ENCODE measurements around the gene KRTAP5-3.

Gene KRTAP5-3

DNA sequence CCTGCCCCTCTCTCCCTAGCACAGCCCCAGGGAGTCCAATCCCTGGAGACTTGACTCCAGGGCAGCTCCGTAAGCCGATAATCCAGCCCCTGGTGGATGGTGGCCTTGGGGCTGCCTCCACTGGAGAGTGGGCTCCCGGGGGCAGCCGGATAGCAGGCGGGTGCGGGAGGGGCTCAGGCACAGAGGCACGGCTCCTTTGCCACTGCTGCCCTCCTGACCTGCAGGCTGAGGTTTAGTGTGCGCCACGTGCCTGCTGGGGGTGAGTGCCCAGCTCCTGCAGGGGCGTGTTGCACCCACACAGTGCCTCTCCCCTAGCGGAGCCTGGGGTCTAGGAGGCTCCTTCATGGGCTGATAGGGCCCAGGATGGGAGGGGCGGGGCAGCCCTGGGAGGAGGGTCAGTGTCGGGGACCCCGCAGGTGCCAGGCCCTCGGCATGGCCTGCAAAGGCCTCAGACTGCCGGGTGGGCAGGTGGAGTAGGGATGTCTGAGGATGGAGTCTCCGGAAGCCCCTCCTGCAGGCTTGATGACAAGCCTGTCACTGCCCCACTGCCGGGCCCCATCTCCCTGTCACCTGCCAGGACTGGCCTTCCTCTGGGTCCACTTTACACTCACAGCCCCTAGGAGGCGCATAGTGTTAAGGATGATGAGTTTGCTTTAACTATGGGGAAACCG is 41.7 kb downstream of the KRTAP5-3 start:
- TF ChIP-seq TAF1 (IDR thresholded peaks at IDR 0.05; ENCODE audit: borderline replicate concordance, insufficient read depth, low read length): no peak
- no peak for TF ChIP-seq FOXP2 (optimal IDR thresholded peaks at IDR 0.05; ENCODE audit: borderline replicate concordance, extremely low read depth, extremely low read length, insufficient read depth)

DNA sequence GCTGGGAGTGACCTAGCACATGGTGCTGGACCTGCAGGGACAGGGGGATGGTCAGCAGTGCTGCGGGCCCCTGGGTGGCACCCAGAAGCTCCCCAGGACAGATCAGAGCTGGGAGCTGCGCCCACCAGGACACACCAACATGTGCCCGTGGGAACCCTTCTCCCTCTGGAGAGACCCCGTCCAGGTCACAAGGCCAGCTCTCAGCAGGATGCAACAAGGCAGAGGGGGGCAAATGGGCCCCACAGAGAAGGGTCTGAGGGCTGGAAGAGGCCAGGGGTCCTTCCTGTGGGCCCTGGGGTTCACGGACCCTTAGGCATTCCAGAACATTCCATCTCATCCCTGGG is 42.4 kb downstream of the KRTAP5-3 start:
- TF ChIP-seq TAF1 (IDR thresholded peaks at IDR 0.05; ENCODE audit: borderline replicate concordance, insufficient read depth, low read length) (no peak), SIN3A (IDR thresholded peaks at IDR 0.05; ENCODE audit: borderline replicate concordance, insufficient read depth, low read length) (no peak), FOXP2 (optimal IDR thresholded peaks at IDR 0.05; ENCODE audit: borderline replicate concordance, extremely low read depth, extremely low read length, insufficient read depth) (no peak), POLR2AphosphoS5 (IDR thresholded peaks at IDR 0.05; ENCODE audit: low read depth, low read length) (no peak)
- TF ChIP-seq, protein P1, sequence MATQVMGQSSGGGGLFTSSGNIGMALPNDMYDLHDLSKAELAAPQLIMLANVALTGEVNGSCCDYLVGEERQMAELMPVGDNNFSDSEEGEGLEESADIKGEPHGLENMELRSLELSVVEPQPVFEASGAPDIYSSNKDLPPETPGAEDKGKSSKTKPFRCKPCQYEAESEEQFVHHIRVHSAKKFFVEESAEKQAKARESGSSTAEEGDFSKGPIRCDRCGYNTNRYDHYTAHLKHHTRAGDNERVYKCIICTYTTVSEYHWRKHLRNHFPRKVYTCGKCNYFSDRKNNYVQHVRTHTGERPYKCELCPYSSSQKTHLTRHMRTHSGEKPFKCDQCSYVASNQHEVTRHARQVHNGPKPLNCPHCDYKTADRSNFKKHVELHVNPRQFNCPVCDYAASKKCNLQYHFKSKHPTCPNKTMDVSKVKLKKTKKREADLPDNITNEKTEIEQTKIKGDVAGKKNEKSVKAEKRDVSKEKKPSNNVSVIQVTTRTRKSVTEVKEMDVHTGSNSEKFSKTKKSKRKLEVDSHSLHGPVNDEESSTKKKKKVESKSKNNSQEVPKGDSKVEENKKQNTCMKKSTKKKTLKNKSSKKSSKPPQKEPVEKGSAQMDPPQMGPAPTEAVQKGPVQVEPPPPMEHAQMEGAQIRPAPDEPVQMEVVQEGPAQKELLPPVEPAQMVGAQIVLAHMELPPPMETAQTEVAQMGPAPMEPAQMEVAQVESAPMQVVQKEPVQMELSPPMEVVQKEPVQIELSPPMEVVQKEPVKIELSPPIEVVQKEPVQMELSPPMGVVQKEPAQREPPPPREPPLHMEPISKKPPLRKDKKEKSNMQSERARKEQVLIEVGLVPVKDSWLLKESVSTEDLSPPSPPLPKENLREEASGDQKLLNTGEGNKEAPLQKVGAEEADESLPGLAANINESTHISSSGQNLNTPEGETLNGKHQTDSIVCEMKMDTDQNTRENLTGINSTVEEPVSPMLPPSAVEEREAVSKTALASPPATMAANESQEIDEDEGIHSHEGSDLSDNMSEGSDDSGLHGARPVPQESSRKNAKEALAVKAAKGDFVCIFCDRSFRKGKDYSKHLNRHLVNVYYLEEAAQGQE (IDR thresholded peaks at IDR 0.05; ENCODE audit: insufficient read depth in 1 of 2, low read depth in 2 of 2, low read length in 2 of 2): no peak

DNA sequence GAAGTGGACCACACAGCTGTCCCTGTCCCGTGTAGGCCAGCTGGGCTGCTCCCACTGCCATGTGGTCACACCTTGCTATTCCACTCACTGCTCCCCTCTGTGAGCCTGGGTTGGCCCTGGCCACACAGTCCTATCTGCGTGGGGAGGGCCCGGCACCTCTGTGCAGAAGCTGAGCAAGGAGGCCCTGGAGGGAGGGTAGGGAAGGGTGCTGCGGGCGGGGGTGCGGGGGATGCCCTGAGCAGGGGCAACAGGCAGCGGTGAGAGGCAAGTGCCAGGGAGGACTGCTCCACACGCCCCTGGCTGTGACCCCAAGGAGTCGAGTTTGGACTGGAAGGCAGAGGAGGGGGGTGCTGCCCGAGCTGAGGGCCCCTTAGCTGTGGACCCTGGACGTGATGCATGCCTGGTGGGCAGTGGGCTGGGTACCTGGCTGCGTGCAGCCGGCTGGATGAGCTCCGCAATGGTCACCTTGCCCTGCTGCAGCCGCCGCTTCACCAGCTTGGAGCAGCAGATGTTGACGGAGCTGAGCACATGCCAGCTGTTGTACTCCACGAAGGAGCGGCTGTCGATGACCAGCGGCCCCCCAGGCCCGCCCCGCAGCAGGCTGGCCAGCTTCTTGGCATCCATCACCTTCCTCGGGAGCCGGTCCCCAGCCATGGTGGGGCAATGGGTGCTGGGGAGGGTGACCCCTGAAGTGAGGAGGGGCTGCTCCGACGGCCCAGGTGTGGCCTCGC is 42.9 kb downstream of the KRTAP5-3 start:
- TF ChIP-seq, protein P1 (IDR thresholded peaks at IDR 0.05; ENCODE audit: insufficient read depth in 1 of 2, low read depth in 2 of 2, low read length in 2 of 2): no peak
- TF ChIP-seq POLR2AphosphoS5 (IDR thresholded peaks at IDR 0.05; ENCODE audit: low read depth, low read length) (no peak), SIN3A (IDR thresholded peaks at IDR 0.05; ENCODE audit: borderline replicate concordance, insufficient read depth, low read length) (no peak), FOXP2 (optimal IDR thresholded peaks at IDR 0.05; ENCODE audit: borderline replicate concordance, extremely low read depth, extremely low read length, insufficient read depth) (no peak), TAF1 (IDR thresholded peaks at IDR 0.05; ENCODE audit: borderline replicate concordance, insufficient read depth, low read length) (no peak)

DNA sequence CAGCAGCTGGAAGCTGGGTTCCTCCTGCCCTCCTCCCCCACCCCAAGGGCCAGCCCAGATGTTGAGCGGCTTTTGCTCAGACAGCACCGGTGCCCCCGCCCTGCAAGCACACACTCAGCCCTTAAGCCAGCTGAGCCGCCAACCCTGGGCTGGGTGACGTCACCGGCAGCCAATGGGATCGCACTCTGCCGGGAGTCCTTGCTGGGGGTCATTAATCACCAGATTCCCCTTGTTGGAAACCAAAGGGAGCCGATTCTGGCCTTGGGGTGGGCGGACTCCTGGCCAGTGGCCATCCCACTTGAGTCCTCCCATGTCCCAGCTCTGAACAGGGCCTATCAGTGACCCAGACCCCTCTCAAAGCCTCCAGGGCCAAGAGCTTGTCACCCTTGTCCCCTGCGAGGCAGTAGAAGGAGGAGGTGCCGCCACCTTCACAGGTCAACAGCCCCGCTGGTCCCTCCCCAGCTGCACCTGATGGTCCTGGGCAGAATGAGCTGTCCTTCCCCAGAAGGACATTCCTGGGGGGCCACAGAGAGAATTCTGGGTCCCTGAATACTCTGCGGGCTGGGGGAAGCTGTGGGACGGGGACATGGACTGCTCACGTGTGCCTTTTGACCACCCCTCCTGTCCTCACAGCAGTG is 43.6 kb downstream of the KRTAP5-3 start:
- no peak for TF ChIP-seq FOXP2 (optimal IDR thresholded peaks at IDR 0.05; ENCODE audit: borderline replicate concordance, extremely low read depth, extremely low read length, insufficient read depth)
- no peak for TF ChIP-seq POLR2AphosphoS5 (IDR thresholded peaks at IDR 0.05; ENCODE audit: low read depth, low read length)
- no peak for TF ChIP-seq TAF1 (IDR thresholded peaks at IDR 0.05; ENCODE audit: borderline replicate concordance, insufficient read depth, low read length)
- TF ChIP-seq, protein P1 (IDR thresholded peaks at IDR 0.05; ENCODE audit: insufficient read depth in 1 of 2, low read depth in 2 of 2, low read length in 2 of 2): no peak
- TF ChIP-seq SIN3A (IDR thresholded peaks at IDR 0.05; ENCODE audit: borderline replicate concordance, insufficient read depth, low read length): no peak

DNA sequence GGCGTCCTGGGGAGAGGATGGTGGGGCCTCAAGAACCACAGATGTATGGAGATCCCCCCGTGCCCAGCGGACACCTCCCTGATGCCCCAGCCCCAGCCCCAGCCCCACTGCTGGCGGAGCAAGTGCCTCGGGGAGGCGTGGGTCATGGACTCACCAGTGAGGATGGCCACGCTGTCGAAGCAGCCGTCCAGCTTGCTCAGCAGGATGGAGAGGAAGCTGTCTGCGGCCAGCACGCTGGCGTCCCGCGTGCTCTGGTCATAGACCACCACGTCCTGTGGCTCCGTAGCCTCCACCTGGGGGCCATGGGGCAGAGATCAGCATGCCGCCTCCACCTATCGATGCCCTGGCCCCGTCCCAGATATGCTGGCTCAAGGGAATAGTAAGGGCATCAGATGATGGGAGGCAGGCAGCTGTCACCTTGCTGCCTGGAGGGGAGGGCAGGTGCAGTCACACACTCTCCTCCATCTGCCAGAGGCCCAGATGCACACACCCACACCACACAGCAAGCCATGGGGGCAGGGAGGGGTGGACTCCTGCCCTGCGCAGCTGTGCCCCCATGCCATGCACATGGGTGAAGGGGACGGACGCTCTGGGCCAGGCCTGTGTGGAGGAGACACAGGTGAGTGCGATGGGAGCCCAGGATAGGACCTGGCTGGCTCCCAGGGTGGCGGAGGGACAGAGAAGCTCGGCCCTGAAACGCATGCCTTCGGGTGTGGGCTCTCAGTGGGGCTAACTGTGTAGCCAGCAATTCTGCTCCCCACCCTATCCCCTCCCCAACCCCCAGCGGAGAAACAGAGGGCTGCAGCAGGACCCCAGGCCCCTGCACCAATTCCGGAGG is 44.3 kb downstream of the KRTAP5-3 start:
- TF ChIP-seq SIN3A (IDR thresholded peaks at IDR 0.05; ENCODE audit: borderline replicate concordance, insufficient read depth, low read length) (no peak), POLR2AphosphoS5 (IDR thresholded peaks at IDR 0.05; ENCODE audit: low read depth, low read length) (no peak), FOXP2 (optimal IDR thresholded peaks at IDR 0.05; ENCODE audit: borderline replicate concordance, extremely low read depth, extremely low read length, insufficient read depth) (no peak), TAF1 (IDR thresholded peaks at IDR 0.05; ENCODE audit: borderline replicate concordance, insufficient read depth, low read length) (no peak)
- TF ChIP-seq, protein P1 (IDR thresholded peaks at IDR 0.05; ENCODE audit: insufficient read depth in 1 of 2, low read depth in 2 of 2, low read length in 2 of 2): no peak
